ENCODE results near the gene OMG.
"Not testable (repeated sequence)": the region's sequence is repeated elsewhere in the genome, so short reads cannot be mapped to it uniquely, and the experiment has no call there.

The OMG gene

GRCh38 chr17:31297090-31297489 lies at the start of gene OMG:
TSS of gene OMG (minus strand) at chr17:31297239. CDS start at chr17:31296331, 908 bp downstream.
- no peak for DNase-seq

GRCh38 chr17:31345191-31345747 lies 48.2 kb upstream of the OMG start:
- not testable (repeated sequence) for DNase-seq

- DNase-seq, result no peak
Observed at GRCh38 chr17:31339906-31340661, 43.0 kb upstream of the OMG start.

GRCh38 chr17:31329221-31329620 lies 32.2 kb upstream of the OMG start:
- no peak for DNase-seq

- DNase-seq, result no peak
Observed at GRCh38 chr17:31328160-31328535, 31.1 kb upstream of the OMG start.

- DNase-seq, result no peak
Observed at GRCh38 chr17:31327534-31328159, 30.6 kb upstream of the OMG start.

- DNase-seq, result no peak
Observed at GRCh38 chr17:31323551-31323950, 26.5 kb upstream of the OMG start.

- no peak for DNase-seq
Observed at GRCh38 chr17:31321966-31322365, 24.9 kb upstream of the OMG start.

- DNase-seq, result peak; percentile 77 to 80
Observed at GRCh38 chr17:31321481-31321880, 24.4 kb upstream of the OMG start, which contains the start of gene EVI2A. TSS of gene EVI2A (minus strand) at chr17:31321622. CDS start at chr17:31319013, 2,609 bp downstream.

GRCh38 chr17:31320791-31321190 lies 23.8 kb upstream of the OMG start:
- no peak for DNase-seq

GRCh38 chr17:31320241-31320640 lies 23.2 kb upstream of the OMG start:
- DNase-seq, result no peak

GRCh38 chr17:31318851-31319661 lies 22.0 kb upstream of the OMG start:
- no peak for DNase-seq

- DNase-seq, result peak; percentile 41 to 46
Observed at GRCh38 chr17:31318298-31318801, 21.3 kb upstream of the OMG start.

- DNase-seq, result no peak
Observed at GRCh38 chr17:31314782-31315100, 17.7 kb upstream of the OMG start.

- DNase-seq, result peak; percentile 13 to 37
Observed at GRCh38 chr17:31313982-31314781, 17.1 kb upstream of the OMG start, which contains the start of gene EVI2B. TSS of gene EVI2B (minus strand) at chr17:31314054. CDS start at chr17:31305609, 8,445 bp downstream.

- peak; percentile 36 to 41 for DNase-seq
Observed at GRCh38 chr17:31312223-31312622, 15.2 kb upstream of the OMG start.

GRCh38 chr17:31311526-31311925 lies 14.5 kb upstream of the OMG start:
- no peak for DNase-seq

- DNase-seq, result no peak
Observed at GRCh38 chr17:31310886-31311285, 13.8 kb upstream of the OMG start.

GRCh38 chr17:31310260-31310659 lies 13.2 kb upstream of the OMG start:
- DNase-seq, result peak; percentile 50 to 57

GRCh38 chr17:31309556-31309955 lies 12.5 kb upstream of the OMG start:
- no peak for DNase-seq

GRCh38 chr17:31308372-31309334 lies 11.6 kb upstream of the OMG start:
- DNase-seq, result no peak
